Measurements from ENCODE around the gene FOXA2.

Gene FOXA2

DNA sequence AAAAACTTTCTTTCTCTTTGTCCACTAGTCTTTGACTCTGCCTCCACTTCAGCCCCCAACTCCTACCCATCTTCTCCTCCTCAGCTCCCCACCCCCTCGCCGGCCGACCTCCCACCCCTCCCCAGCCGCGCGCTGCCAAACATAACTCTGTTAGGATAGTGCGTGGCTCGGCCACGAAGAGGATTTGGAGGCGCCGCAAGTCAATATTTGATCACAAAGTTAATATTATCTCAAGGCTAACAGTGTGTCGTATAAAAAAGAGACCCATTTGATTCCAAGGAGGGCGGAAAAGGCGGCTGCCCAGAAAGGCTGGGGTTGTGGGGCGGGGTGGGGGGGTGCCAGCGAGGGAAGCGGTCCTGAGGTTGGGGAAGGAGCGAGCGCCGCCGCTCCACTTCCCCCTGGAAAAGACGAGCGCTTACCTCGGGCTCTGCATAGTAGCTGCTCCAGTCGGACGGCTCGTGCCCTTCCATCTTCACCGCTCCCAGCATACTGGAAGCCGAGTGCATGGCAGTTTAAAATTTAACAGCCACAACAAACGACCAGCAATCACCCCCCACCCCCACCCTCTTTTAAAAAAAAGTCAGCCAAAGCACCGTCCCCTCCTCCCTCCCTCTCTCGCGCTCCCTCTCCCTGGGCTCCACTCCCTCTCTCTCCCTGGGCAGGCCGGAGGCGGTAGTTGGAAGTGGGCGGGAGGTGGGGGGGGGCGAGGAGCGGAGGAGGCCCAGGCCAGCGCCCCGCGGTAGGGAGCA is 425 bp downstream of the FOXA2 start:
- no peak for DNase-seq (ENCODE audit: low read depth in 2 of 2)

DNA sequence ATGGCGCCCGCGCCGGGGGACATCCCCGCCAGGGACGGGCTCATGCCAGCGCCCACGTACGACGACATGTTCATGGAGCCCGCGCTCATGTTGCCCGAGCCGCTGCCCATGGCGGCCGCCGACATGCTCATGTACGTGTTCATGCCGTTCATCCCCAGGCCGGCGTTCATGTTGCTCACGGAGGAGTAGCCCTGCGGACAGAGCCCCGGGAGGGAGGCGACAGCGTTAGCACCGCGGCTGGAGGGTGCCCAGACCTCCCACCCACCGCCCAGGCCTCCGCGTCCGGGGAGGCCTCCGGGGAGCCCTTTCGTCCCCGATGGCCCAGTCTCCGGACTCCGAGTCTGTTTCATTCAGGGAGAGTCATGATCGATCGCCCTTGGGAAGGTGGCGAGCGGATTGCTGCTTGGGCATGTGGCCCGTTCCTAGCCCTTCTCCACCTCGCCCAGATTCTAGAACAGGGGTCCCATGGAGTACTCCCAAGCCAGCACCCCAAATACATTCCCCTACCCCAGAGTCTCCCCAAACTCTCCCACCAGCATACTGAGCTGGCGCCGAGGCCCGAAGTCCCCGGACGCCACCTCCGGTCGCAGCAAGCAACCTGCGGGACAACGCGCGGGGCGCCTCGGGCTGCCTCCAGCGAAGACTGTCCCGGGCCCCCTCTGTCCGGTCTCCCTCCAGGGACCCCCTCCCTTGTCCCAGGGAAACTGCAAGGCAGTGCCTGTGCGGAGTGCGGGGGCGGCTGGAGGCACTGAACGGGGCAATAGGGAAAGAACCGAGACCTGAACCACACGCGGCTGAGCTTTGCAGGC is 1.2 kb downstream of the FOXA2 start:
- DNase-seq (ENCODE audit: low read depth in 2 of 2) = no peak

GRCh38 chr20:22582386-22582963 is 1.9 kb downstream of the FOXA2 start:
- DNase-seq (ENCODE audit: low read depth in 2 of 2) = no peak

DNA sequence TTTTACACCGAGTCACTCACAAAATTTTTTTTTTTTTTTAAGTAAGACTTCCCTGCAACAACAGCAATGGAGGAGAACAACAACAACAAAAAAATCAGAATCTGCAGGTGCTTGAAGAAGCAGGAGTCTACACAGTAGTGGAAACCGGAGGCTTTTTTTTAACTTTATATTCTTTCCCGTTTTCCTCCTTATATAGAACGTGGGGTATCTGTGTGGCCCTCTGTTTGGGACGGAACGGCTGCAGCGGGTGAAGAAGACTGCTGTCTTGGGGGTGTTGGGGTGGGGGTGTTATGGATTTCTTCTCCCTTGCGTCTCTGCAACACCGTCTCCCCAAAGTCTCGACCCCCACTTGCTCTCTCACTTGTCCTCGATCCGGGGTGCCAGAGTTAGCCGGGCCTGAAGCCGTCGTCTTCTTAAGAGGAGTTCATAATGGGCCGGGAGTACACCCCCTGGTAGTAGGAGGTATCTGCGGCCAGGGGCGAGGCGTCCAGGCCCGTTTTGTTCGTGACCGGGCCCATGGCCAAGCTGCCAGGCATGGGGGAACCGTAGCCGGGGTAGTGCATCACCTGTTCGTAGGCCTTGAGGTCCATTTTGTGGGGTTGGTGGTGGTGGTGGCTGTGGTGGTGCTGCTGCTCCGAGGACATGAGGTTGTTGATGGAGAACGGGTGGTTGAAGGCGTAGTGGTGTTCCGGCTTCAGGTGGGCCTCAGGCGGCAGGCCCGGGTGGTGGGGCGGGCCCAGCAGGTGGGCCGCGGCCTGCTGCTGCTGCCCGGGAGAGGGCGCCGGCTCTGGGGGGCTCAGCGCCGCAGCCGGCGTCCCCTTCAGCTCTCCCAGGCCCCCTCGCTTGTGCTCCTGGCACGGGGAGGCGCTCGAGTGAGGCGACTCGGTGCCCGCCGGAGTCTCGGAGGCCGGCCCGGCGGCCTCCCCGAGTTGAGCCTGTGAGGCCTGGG is 2.7 kb downstream of the FOXA2 start:
- DNase-seq (ENCODE audit: low read depth in 2 of 2) = no peak

DNA sequence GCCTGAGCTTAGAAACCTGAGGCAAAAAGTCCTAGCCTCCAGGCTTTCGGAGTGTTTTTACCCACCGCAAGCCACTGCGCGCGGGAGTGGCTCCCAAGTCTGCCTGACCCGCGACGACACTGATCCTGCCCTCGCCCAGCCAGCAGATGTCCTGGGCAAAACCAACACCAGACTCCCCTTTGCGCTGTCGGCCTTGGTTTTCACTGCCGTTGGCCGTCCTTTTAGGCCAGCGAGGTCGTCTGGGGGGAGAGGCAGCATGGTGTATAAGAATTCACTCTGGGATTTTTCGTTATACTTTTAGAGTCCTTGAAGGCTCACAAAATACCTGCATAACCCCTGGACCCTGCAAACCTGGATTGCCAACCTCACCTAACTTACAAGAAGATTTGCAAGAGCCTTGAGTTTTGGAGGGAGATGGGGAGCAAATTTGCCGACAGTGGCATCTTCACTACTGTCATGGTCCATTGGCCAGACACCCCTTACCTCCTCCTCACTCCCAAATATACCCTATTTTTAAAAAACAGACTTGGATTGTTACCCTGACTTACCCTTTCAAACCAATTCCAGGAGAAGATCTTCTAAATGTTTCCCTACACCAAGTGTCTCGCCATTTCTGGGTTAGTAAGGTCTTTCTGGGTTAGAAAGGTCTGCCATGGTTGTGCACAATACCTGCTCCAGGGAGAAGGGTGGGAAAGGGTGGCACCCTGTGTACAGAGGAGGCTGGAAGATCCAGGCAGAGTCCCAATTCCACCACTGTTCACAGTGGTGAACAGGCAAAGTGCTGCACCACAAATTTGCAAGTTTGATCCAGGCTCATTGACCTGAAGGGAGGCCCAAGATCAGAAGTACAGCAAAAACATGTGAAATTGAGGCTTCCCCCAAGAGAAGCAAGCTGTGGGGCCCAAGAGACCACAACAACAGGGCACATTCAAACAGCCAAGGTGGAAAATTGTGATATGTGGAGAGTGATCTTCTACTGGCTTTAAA is 4.4 kb downstream of the FOXA2 start:
- no peak for DNase-seq (ENCODE audit: low read depth in 2 of 2)

DNA sequence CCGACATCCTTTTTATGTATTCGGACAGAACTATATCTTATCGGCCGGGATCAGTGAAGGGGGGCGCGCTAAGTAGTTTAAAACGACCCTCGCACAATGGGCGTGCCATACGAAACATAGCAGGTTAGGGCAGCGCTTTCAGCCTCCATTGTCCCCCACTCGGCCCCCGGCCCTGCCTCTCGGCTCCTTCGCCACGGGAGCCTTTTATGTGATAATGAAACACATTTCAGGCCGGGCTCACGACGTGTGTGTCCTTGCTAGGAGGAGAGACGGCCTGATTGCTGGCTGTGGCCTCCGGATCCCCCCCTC is 5.3 kb downstream of the FOXA2 start:
- DNase-seq (ENCODE audit: low read depth in 2 of 2) = no peak

GRCh38 chr20:22578221-22579118 is 5.9 kb downstream of the FOXA2 start:
- no peak for DNase-seq (ENCODE audit: low read depth in 2 of 2)

- DNase-seq (ENCODE audit: low read depth in 2 of 2) = no peak
Observed at GRCh38 chr20:22577515-22578220, 6.7 kb downstream of the FOXA2 start.

DNA sequence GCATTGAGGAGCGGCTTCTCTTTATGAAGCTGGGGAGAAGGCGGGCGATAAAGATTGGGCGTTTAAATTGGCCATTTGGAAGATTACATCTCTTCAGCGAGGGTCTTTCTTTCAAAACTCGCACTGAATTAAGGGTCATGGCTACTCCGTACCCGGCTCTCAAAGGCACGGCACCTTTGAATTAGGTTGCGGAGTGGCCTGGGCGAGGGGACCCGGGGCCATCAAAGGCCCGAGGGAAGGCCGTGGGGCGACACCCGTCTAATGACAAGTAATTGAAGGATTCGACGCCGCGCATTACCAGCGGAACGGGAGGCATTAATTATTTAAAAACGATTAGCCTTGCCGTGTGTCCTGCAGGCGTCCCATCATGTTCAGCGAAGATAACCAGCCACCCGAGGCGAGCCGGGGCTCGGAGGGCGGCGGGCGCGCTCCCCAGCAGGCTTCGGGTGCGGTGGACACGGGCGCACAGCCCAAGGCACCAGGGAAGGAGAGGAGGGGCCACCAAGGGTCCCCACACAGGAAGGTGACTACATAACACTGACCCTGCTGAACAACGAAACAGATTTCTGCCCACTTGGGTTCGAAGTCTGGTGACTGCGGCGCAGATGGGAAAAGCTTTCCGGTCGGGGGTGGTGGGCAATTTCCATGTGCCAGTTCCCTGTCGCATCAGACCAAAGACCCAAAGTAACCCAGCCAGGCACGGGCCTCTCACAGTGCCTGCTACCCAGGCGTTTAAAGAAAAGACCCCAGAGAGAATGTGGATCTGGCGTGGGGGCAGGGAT is 7.4 kb downstream of the FOXA2 start:
- no peak for DNase-seq (ENCODE audit: low read depth in 2 of 2)

GRCh38 chr20:22576273-22576672 is 8.1 kb downstream of the FOXA2 start:
- no peak for DNase-seq (ENCODE audit: low read depth in 2 of 2)

GRCh38 chr20:22575737-22576136 is 8.6 kb downstream of the FOXA2 start:
- no peak for DNase-seq (ENCODE audit: low read depth in 2 of 2)

DNA sequence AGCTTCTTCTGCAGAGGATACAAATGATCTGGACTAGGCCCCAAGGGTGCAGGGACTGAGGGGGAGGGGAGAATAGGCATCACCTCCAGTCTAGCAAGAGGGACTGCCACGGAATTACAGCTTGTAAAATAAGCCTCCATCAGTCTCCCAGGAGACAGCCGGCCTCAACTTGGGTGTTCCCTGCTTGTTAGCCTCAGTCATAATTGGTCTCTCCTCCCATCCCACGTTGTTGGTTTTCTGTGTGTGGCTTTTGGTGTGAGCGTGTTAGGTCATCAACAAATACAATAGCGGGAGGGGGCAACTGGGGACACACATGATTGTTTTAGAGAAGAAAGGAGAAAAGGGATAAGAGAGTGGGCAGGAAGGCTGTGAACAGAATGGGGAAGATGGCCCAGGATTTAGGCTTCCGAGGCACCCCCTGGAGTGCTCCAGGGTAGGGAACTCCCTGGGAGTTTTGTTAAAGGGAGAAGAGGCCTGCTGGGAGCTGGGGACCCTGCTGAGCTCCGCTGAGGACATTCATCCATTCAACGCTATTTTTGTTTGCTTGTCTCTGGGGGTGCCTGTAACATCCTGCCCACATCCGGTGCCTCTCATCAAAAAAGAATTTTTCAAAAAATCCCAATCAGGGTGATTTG is 9.2 kb downstream of the FOXA2 start:
- no peak for DNase-seq (ENCODE audit: low read depth in 2 of 2)

- DNase-seq (ENCODE audit: low read depth in 2 of 2) = no peak
Observed at GRCh38 chr20:22574545-22575086, 9.8 kb downstream of the FOXA2 start.

DNA sequence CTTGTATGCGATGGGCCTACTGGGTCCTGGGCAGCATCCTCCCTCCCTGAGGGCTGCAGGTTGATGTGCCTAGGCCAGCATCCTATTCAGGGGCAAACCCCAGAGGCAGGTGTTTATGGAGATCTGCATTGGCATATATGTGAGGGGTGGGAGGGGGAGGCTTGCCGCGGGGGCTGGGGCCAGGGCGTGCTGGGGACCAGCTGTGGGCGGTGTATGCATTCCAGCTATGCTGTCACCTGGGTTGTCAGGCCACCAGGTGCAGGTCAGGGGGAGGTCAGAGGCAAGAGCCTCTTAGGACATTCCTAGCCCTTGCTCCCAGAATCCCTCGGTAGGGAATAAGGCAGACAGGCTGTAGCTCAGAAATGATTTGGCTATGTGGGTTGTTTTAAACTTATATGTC is 11.9 kb downstream of the FOXA2 start:
- DNase-seq (ENCODE audit: low read depth in 2 of 2) = no peak

DNA sequence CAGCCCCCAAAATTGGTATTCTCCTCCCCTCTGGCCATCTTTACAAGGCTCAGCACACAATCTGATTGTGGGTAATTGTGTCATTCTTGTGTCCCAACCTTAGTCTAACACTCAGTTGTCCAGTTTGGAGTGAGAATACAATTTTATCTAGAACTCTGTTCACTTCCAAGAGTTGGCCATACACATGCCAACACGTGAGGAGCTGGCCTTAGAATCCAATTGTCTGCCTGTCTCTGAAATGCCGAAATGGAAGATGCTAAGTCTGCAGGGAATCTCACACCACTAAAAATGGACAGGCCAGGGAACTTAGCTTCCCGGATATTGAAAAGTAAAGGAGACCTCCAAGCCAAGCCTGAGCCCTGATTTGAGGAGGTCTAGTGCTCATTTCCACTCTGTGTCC is 12.3 kb downstream of the FOXA2 start:
- DNase-seq (ENCODE audit: low read depth in 2 of 2) = no peak

DNA sequence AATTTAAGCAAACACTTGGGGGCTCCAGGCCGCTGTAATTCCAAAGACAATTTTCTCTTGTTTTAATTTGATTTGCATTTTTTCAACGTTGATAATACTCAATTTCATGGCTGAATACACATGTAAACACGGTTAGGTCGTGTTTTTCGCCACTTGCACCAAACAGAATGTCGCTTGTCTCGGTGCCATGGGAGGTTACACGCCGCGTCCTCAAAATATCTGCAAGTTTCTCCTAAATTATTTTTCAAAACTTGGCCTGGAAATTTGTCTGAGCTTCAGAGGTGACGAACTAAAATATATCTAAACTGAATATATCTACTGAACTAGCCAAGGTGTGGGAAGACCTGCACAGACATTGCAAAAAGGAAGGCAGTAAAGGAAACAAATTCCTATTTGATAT is 15.0 kb downstream of the FOXA2 start:
- no peak for DNase-seq (ENCODE audit: low read depth in 2 of 2)

GRCh38 chr20:22568872-22569344 is 15.5 kb downstream of the FOXA2 start:
- DNase-seq (ENCODE audit: low read depth in 2 of 2) = no peak
